H1 (cell line): ENCODE results near the gene THOC6.

ENCODE experiments used
- CREB1 ChIP-seq: IDR thresholded peaks from 2 replicates; pipeline ENCODE4 v1.6.1; 2012; ENCODE audit warnings: inconsistent platforms
- EP300 ChIP-seq, 2 experiments: IDR thresholded peaks; 1 replicate in 1 of 2; 2 replicates in 1 of 2; pipeline ENCODE4 v1.6.1; 2011 to 2012; ENCODE audit warnings: low read depth in 2 of 2, low read length in 2 of 2, mild to moderate bottlenecking in 2 of 2, borderline replicate concordance in 1 of 2, inconsistent platforms in 1 of 2, moderate library complexity in 1 of 2
- EZH2 ChIP-seq: fragments of 200-600 bp; sonication (generic); IDR thresholded peaks from 2 replicates; pipeline ENCODE4 v1.7.1; 2012; ENCODE audit warnings: low read depth, mild to moderate bottlenecking, moderate library complexity, low read length, inconsistent platforms; ENCODE audit not compliant: severe bottlenecking
- POLR2A ChIP-seq, 2 experiments: IDR thresholded peaks; 1 replicate in 1 of 2; 2 replicates in 1 of 2; pipeline ENCODE4 v1.6.1; 2011; ENCODE audit warnings: low read depth in 2 of 2, low read length in 2 of 2, mild to moderate bottlenecking in 2 of 2; ENCODE audit errors: control extremely low read depth in 1 of 2
- POLR2AphosphoS5 ChIP-seq: IDR thresholded peaks from 2 replicates; pipeline ENCODE4 v1.6.1; 2011; ENCODE audit warnings: low read depth, low read length
- RXRA ChIP-seq: IDR thresholded peaks from 2 replicates; pipeline ENCODE4 v1.6.1; 2011; ENCODE audit warnings: low read depth, mild to moderate bottlenecking, low read length, moderate library complexity; ENCODE audit not compliant: insufficient read depth
- SIN3A ChIP-seq, 2 experiments: IDR thresholded peaks in 1 of 2; conservative IDR thresholded peaks in 1 of 2; 2 replicates each; pipeline ENCODE4 v1.6.1; 2011 to 2012; ENCODE audit warnings: low read length in 2 of 2, improper control_type of control experiment in 1 of 2, low read depth in 1 of 2, mild to moderate bottlenecking in 1 of 2
- SP2 ChIP-seq: IDR thresholded peaks from 2 replicates; pipeline ENCODE4 v1.6.1; 2012; ENCODE audit warnings: mild to moderate bottlenecking, low read length, inconsistent platforms
- SUZ12 ChIP-seq: fragments of 200-600 bp; sonication (generic); IDR thresholded peaks from 2 replicates; pipeline ENCODE4 v1.6.1; 2012; ENCODE audit warnings: mild to moderate bottlenecking, inconsistent platforms, low read length, moderate library complexity, mixed read lengths
- TCF12 ChIP-seq: IDR thresholded peaks from 2 replicates; pipeline ENCODE4 v1.6.1; 2011; ENCODE audit warnings: low read depth, mild to moderate bottlenecking, low read length
- ZNF274 ChIP-seq: IDR thresholded peaks from 2 replicates; pipeline ENCODE4 v1.7.0; 2012; ENCODE audit warnings: low read length, borderline replicate concordance; ENCODE audit errors: extremely low read depth
- TF ChIP-seq, protein P1 (sequence below), 3 experiments: IDR thresholded peaks; 1 replicate in 2 of 3; 2 replicates in 1 of 3; pipeline versions ENCODE4 v1.5.1 to v1.6.1; 2011; ENCODE audit warnings: low read length in 3 of 3, mild to moderate bottlenecking in 3 of 3, inconsistent platforms in 2 of 3, low read depth in 1 of 3, moderate library complexity in 1 of 3; ENCODE audit not compliant: insufficient read depth in 1 of 3; ENCODE audit errors: control extremely low read depth in 1 of 3

DNA sequence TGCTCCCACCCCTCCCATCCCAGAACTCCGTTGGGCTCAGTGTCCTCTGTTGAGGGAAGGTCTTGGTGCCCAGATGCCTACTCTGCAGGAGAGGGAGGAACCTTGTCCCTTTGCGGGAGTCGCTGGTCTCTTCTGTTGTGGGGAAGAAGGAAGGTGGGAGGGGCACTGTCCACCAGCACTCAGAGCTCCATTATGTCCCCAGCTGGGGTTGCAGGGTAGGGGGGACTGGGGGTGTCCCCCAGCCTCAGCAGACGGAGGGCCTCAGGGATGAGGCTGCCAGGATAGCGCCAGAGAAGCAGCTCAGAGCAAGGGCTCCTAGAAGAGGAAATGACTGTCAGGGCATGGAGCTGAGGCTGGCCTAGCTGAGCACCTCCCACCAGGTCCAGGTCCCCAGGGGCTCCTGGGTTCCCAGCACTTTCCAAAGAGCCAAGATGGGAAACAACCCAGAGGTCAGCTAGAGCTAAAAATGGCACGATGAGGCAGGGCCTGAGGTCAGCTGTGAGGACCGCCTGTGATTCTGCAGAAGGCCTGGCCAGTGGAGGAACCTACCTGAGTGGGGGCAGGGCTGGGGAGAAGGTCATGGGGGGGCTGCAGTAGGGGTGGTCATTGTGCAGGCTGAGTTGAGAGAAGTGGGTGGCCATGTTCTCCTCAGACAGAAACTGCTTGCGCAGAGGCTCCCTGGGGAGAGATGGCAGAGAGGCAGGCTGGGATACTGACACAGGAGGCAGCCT, 986 bp upstream of the THOC6 start:
- no peak for TF ChIP-seq ZNF274
- TF ChIP-seq, protein P1, sequence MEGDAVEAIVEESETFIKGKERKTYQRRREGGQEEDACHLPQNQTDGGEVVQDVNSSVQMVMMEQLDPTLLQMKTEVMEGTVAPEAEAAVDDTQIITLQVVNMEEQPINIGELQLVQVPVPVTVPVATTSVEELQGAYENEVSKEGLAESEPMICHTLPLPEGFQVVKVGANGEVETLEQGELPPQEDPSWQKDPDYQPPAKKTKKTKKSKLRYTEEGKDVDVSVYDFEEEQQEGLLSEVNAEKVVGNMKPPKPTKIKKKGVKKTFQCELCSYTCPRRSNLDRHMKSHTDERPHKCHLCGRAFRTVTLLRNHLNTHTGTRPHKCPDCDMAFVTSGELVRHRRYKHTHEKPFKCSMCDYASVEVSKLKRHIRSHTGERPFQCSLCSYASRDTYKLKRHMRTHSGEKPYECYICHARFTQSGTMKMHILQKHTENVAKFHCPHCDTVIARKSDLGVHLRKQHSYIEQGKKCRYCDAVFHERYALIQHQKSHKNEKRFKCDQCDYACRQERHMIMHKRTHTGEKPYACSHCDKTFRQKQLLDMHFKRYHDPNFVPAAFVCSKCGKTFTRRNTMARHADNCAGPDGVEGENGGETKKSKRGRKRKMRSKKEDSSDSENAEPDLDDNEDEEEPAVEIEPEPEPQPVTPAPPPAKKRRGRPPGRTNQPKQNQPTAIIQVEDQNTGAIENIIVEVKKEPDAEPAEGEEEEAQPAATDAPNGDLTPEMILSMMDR (IDR thresholded peaks at IDR 0.05; ENCODE audit: control extremely low read depth in 1 of 3, insufficient read depth in 1 of 3, low read depth in 1 of 3, low read length in 3 of 3): no peak
- TF ChIP-seq POLR2AphosphoS5: no peak; the same call in 1 of the 2 replicates
- no peak for TF ChIP-seq EZH2
- no peak for TF ChIP-seq SIN3A (conservative IDR thresholded peaks at IDR 0.05 in 1 of 2, IDR thresholded peaks at IDR 0.05 in 1 of 2; ENCODE audit: low read depth in 1 of 2, low read length in 2 of 2)
- no peak for TF ChIP-seq EP300 (IDR thresholded peaks at IDR 0.05; ENCODE audit: borderline replicate concordance in 1 of 2, low read depth in 2 of 2, low read length in 2 of 2)
- no peak for TF ChIP-seq SUZ12
- TF ChIP-seq RXRA: no peak
- peak in 1 of 2 experiments; percentile 40; a peak in 2 of 3 replicates for TF ChIP-seq POLR2A (IDR thresholded peaks at IDR 0.05; ENCODE audit: control extremely low read depth in 1 of 2, low read depth in 2 of 2, low read length in 2 of 2)
- no peak for TF ChIP-seq SP2
- no peak for TF ChIP-seq CREB1
- no peak for TF ChIP-seq TCF12
